MG63 (cell line): ENCODE measurements around the gene PSD2. TPM values are rescaled to one million over a fixed set of nuclear protein-coding genes. Genes with fewer than 3 reads are reported as not detected.

Experiments used
- DNase-seq: peaks from one replicate; pipeline ENCODE4 v3.0.0-alpha.2; 2020
- H3K27me3 ChIP-seq: fragments of 250-450 bp; sonication (Bioruptor Pico); 2 replicates; pipeline ENCODE4 v1.5.1; 2020; ENCODE audit warnings: mild to moderate bottlenecking, moderate library complexity
- H3K36me3 ChIP-seq: fragments of 250-450 bp; sonication (Bioruptor Pico); 2 replicates; pipeline ENCODE4 v1.5.1; 2020; ENCODE audit warnings: mild to moderate bottlenecking, moderate library complexity
- H3K4me3 ChIP-seq: fragments of 250-450 bp; sonication (Bioruptor Pico); 2 replicates; pipeline ENCODE4 v1.5.1; 2020; ENCODE audit warnings: mild to moderate bottlenecking, moderate library complexity
- H3K9me3 ChIP-seq: fragments of 250-450 bp; sonication (Bioruptor Pico); 2 replicates; pipeline ENCODE4 v1.5.1; 2020; ENCODE audit warnings: mild to moderate bottlenecking, moderate library complexity
- total RNA-seq: library from RNA; depleted of rRNA; stranded (reverse); fragments of >200 nt; shearing (Covaris generic); gene quantifications from 2 replicates; pipeline ENCODE4 v1.2.3, GENCODE V29; 2014; ENCODE audit warnings: low replicate concordance

The PSD2 gene
- total RNA-seq, 1 experiment from 2014 or later, result 0.16 TPM

GRCh38 chr5:139812836-139813805, 17.5 kb downstream of the PSD2 start:
- no peaks in the 10 kb centered on the region for H3K36me3 ChIP-seq
- no peak for DNase-seq
- H3K27me3 ChIP-seq, result no peaks in the 10 kb centered on the region; the same call in 1 of the 2 replicates
- no peak overlapping the region for H3K4me3 ChIP-seq
- H3K9me3 ChIP-seq, result no peaks in the 10 kb centered on the region

- H3K36me3 ChIP-seq, result no peaks in the 10 kb centered on the region
- peaks cover 6% of the 10 kb centered on the region; the same call in 1 of the 2 replicates for H3K9me3 ChIP-seq
- no peak for DNase-seq
- H3K27me3 ChIP-seq, result no peaks in the 10 kb centered on the region; the same call in 1 of the 2 replicates
- H3K4me3 ChIP-seq, result no peak overlapping the region
Observed at GRCh38 chr5:139814191-139814601, 18.6 kb downstream of the PSD2 start.

- no peak for DNase-seq
- Histone ChIP-seq H3K36me3 (no peaks in the 10 kb centered on the region), H3K4me3 (no peak overlapping the region), H3K9me3 (peaks cover 7% of the 10 kb centered on the region; the same call in 1 of the 2 replicates), H3K27me3 (no peaks in the 10 kb centered on the region; the same call in 1 of the 2 replicates)
Observed at GRCh38 chr5:139814704-139815280, 19.2 kb downstream of the PSD2 start.

GRCh38 chr5:139816566-139816965, 21.0 kb downstream of the PSD2 start:
- Histone ChIP-seq H3K27me3 (no peaks in the 10 kb centered on the region), H3K9me3 (peaks cover 7% of the 10 kb centered on the region; the same call in 1 of the 2 replicates), H3K4me3 (no peak overlapping the region), H3K36me3 (no peaks in the 10 kb centered on the region)
- DNase-seq, result no peak

GRCh38 chr5:139817362-139817761, 21.8 kb downstream of the PSD2 start:
- Histone ChIP-seq H3K36me3 (no peaks in the 10 kb centered on the region), H3K4me3 (no peak overlapping the region), H3K9me3 (peaks cover 7% of the 10 kb centered on the region; the same call in 1 of the 2 replicates), H3K27me3 (no peaks in the 10 kb centered on the region)
- DNase-seq, result no peak

GRCh38 chr5:139817970-139818369, 22.4 kb downstream of the PSD2 start:
- no peak overlapping the region for H3K4me3 ChIP-seq
- no peak for DNase-seq
- H3K36me3 ChIP-seq, result no peaks in the 10 kb centered on the region
- H3K9me3 ChIP-seq, result peaks cover 7% of the 10 kb centered on the region; the same call in 1 of the 2 replicates
- H3K27me3 ChIP-seq, result no peaks in the 10 kb centered on the region

GRCh38 chr5:139820130-139820529, 24.5 kb downstream of the PSD2 start:
- Histone ChIP-seq H3K27me3 (no peaks in the 10 kb centered on the region), H3K36me3 (no peaks in the 10 kb centered on the region), H3K4me3 (no peak overlapping the region), H3K9me3 (peaks cover 7% of the 10 kb centered on the region; the same call in 1 of the 2 replicates)
- DNase-seq, result no peak

- Histone ChIP-seq H3K27me3 (no peaks in the 10 kb centered on the region), H3K4me3 (no peak overlapping the region), H3K36me3 (no peaks in the 10 kb centered on the region), H3K9me3 (peaks cover 7% of the 10 kb centered on the region; the same call in 1 of the 2 replicates)
- no peak for DNase-seq
Observed at GRCh38 chr5:139820606-139821005, 25.0 kb downstream of the PSD2 start.

- Histone ChIP-seq H3K9me3 (peaks cover 7% of the 10 kb centered on the region; the same call in 1 of the 2 replicates), H3K36me3 (no peaks in the 10 kb centered on the region), H3K27me3 (no peaks in the 10 kb centered on the region), H3K4me3 (no peak overlapping the region)
- DNase-seq, result no peak
Observed at GRCh38 chr5:139821806-139822552, 26.4 kb downstream of the PSD2 start.

GRCh38 chr5:139822553-139823425, 27.2 kb downstream of the PSD2 start:
- DNase-seq, result no peak

GRCh38 chr5:139823757-139824355, 28.2 kb downstream of the PSD2 start:
- Histone ChIP-seq H3K27me3 (no peaks in the 10 kb centered on the region), H3K4me3 (no peak overlapping the region), H3K36me3 (no peaks in the 10 kb centered on the region), H3K9me3 (peaks cover 5% of the 10 kb centered on the region; the same call in 1 of the 2 replicates)
- no peak for DNase-seq

More at GRCh38 chr5:139822553-139823425, 27.2 kb downstream of the PSD2 start:
- Histone ChIP-seq H3K4me3 (no peak overlapping the region), H3K36me3 (no peaks in the 10 kb centered on the region), H3K27me3 (no peaks in the 10 kb centered on the region), H3K9me3 (peaks cover 7% of the 10 kb centered on the region; the same call in 1 of the 2 replicates)

- H3K27me3 ChIP-seq, result no peaks in the 10 kb centered on the region
- no peak for DNase-seq
- H3K9me3 ChIP-seq, result no peaks in the 10 kb centered on the region
- no peak overlapping the region for H3K4me3 ChIP-seq
- H3K36me3 ChIP-seq, result no peaks in the 10 kb centered on the region
Observed at GRCh38 chr5:139825690-139826089, 30.1 kb downstream of the PSD2 start.

GRCh38 chr5:139828207-139828895, 32.7 kb downstream of the PSD2 start:
- Histone ChIP-seq H3K27me3 (peaks cover 22% of the 10 kb centered on the region), H3K9me3 (no peaks in the 10 kb centered on the region), H3K4me3 (no peak overlapping the region), H3K36me3 (no peaks in the 10 kb centered on the region)
- DNase-seq, result no peak

- Histone ChIP-seq H3K4me3 (no peak overlapping the region), H3K27me3 (peaks cover 30% of the 10 kb centered on the region), H3K9me3 (no peaks in the 10 kb centered on the region), H3K36me3 (no peaks in the 10 kb centered on the region)
- no peak for DNase-seq
Observed at GRCh38 chr5:139829471-139829870, 33.9 kb downstream of the PSD2 start.

GRCh38 chr5:139831624-139832023, 36.0 kb downstream of the PSD2 start:
- peaks cover 34% of the 10 kb centered on the region for H3K27me3 ChIP-seq
- H3K36me3 ChIP-seq, result no peaks in the 10 kb centered on the region
- no peak for DNase-seq
- H3K9me3 ChIP-seq, result no peaks in the 10 kb centered on the region
- H3K4me3 ChIP-seq, result no peak overlapping the region
